GM10266 (cell line): ENCODE measurements around the gene EYS.

Experiments used
- DNase-seq: peaks from one replicate; pipeline ENCODE4 v3.0.0; 2012; ENCODE audit errors: extremely low spot score
- CTCF ChIP-seq: IDR thresholded peaks from 2 replicates; pipeline ENCODE4 v1.5.1; 2012; ENCODE audit warnings: mild to moderate bottlenecking, low read depth; ENCODE audit not compliant: control insufficient read depth, insufficient read depth; ENCODE audit errors: missing control alignments

Gene EYS

GRCh38 chr6:65199683-65200082 lies 507.3 kb downstream of the EYS start:
- TF ChIP-seq CTCF, result no peak
- no peak for DNase-seq

GRCh38 chr6:65199121-65199520 lies 507.9 kb downstream of the EYS start:
- TF ChIP-seq CTCF, result no peak
- DNase-seq, result no peak

GRCh38 chr6:65191471-65191870 lies 515.6 kb downstream of the EYS start:
- no peak for TF ChIP-seq CTCF
- DNase-seq, result no peak

- DNase-seq, result no peak
- TF ChIP-seq CTCF, result no peak
Observed at GRCh38 chr6:65189236-65189881, 517.7 kb downstream of the EYS start.

- no peak for DNase-seq
- TF ChIP-seq CTCF, result no peak
Observed at GRCh38 chr6:65186826-65187225, 520.2 kb downstream of the EYS start.

GRCh38 chr6:65182681-65183080 lies 524.3 kb downstream of the EYS start:
- no peak for DNase-seq
- no peak for TF ChIP-seq CTCF

- no peak for TF ChIP-seq CTCF
- DNase-seq, result no peak
Observed at GRCh38 chr6:65170273-65170672, 536.8 kb downstream of the EYS start.
